DLD1 (cell line): ENCODE results near the gene QKI.
"Not testable (repeated sequence)": the region's sequence is repeated elsewhere in the genome, so short reads cannot be mapped to it uniquely, and the experiment has no call there.

ENCODE experiments used
- in situ Hi-C: cut with HindIII; loops from 2 replicates; pipeline ENCODE4 v1.10.0; 2017; ENCODE audit warnings: low sequenced_read_pairs

Gene QKI

DNA sequence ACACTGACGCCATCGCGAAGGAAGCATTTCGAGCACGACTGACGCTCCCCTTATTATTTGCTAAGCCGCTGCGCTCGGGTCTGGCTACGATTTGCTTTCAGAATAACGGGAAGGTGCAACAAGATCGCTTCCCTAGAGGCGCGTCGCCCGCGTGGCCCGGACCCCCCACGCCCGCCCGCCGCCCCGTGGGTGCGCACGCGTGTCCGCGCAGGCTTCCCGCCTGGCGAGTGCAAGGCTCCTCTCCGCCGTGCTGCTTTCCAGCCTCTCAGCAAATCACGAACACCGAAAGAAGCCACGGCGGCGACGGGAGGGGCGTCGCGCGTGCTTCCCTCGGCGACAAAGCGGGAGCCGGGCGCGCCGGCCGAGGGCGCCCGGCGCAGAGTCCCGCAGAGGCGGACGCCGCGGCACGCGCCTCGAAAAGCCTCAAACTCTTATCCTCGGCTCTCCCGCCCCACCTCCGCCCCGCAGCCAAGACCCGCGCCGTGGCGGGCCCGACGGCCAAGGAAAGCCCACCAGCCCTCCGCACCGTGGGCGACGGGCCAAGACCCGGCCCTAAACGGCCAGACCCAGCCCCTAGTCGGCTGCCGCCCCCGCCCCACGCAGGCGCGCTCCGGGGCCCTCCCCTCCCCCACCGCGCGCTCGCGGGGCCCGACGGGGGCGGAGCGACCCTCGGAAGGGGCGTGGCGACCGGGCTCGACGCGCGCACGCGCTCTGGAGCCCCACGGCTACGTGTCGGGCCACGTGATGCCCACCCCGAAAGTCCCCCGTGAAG, 987 bp upstream of the QKI start:
- in situ Hi-C loops: no loop called here

GRCh38 chr6:163414946-163415619, 565 bp downstream of the QKI start:
- in situ Hi-C loops: no loop called here

GRCh38 chr6:163415620-163416556, 1.4 kb downstream of the QKI start:
- in situ Hi-C loops: no loop called here

DNA sequence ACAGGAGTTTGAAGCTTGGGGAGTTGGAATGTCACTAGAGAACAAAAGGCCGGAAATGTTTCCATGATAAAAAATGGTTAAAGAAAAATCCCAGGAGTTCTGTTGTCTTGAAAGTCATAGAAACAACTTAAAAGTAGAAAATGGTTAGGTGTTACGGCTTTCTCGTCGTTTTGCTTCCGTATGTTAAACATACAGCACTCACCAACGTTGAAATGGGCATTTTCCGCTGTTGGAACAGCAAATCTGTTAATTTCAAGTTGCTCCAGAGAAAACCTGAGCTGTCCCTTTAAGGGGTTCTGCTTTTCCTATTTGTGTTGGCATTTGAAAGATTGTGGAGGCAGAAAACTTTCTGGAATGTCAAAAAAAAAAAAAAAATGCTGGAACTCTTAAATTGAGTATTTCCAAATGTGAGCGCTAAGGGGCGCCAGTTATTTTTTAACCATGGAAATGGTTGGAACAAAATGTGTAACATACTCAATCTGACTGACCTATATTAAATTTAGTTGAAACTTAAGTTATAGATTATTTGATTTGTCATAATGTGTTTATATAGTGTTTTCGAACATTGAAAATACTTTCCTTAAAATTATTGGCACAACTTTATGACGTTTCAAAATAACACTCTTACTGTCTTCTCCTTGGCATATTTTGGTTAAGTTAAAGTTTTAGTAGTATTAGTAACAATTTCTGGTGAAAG, 2.2 kb downstream of the QKI start:
- in situ Hi-C loops: no loop called here

DNA sequence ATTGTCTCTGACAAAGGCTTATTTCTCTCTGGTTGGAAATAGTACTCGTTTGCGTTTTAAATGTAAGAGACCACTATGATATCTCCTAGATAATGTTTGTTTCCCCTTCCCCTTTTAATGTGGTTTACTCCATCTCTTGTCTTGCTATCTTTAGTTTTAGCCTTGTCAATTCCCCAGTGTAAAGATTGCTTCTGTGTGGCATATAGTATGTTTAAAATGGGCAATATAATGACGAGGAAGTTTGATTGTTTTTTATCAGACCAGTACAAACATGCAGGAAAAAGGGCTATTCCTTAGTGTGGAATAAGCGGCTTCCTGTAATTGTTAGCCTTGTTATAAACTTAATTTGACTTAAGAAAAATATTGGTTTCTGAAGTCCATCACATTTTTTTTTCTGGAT, 3.1 kb downstream of the QKI start:
- in situ Hi-C loops: no loop called here

- in situ Hi-C loops: no loop called here
Measured at GRCh38 chr6:163418311-163419029, 4.0 kb downstream of the QKI start.

DNA sequence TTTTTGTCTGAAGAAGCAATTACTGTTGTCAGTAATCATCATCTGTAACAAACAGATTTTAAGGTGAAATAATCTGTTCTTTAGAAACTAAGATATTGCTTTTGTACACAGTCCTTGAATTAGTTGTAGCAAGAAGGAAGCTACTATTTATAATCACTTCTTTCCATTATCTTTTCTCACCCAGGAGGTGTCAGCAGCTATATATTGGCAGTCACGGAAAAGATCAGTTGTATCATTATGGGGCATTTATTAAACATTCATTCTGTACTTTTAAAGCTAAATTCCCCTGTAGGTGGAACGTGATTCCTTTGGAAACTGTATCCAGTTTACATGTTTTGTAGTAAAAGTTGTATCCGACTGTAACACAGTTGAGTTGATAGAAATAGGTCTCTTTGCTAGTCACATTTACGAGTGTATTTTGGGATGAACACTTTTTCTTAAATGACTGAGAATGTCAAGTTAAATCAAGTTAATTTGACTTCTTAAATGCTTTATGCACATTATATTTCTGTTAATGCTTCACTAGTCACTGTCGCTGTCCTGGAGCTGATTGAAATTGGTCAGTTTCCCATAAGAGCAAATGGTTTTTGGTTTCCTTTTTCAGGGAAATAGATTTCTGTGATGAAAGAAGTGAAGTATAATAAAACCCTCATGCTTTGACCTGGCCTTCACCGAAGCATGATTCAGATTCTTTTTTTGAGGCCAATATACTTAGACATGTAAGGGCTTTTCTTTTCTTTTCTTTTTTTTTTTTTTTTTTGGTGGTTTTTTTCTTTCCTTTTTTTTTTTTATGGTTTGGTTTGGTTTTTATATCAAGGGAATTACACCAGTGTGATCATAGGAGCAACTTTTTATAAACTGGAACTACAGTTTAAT, 5.1 kb downstream of the QKI start:
- in situ Hi-C loops: no loop called here

GRCh38 chr6:163420289-163420614, 5.7 kb downstream of the QKI start:
- in situ Hi-C loops: no loop called here

GRCh38 chr6:163422550-163422949, 8.0 kb downstream of the QKI start:
- in situ Hi-C loops: no loop called here

DNA sequence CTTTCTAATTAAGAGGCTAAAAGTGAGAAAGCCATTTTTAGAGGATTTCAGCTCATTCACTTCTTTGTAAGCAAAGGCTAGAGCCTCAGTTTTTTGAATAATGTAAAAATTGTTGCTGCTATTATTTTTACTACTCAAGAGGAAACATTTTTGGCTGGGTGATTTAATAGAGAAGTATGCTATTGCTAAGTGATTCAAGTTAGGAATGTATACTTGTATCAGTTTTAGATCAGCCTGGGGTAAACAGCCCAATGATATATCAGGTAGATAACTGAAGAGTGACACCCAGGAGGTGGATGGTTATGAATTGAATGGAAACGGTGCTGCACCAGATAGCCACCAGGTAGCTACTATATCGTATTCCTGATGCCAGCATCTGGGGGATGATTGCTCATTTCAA, 9.2 kb downstream of the QKI start:
- in situ Hi-C loops: no loop called here

DNA sequence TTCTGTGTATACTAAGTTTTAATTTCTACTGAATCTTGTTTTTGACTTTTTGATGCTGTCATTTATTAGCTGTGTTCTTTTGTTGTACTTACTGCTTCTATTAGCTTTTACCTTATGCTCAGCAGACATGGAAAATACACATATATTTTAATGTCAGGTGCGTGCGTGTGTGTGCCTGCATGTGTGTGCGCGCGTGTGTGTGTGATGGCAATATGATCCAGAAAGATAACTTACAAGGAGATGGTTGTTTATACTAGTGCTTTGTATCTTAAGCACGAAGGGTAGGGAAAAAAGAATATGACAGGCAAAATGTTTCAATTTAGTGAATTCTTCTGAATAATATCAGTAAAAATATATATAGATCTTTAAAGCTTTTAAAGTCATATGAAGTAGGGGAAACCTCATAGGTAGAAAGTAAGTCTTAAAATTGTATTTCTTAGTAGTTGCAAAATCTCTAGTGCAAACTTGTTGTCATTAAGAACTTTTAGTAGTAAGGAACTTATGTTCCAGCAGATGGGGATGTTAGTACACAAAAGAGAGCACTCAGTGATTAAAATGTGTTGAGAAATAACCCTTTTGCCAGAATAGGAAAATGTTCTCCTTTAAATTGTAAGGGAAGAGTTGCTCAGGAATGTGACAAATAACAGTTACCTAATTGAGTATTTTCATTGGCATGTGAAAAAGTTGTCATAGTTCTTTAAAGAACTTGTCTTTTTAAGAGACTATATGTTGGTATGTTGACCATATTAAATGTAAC, 13.2 kb downstream of the QKI start:
- in situ Hi-C loops: no loop called here

DNA sequence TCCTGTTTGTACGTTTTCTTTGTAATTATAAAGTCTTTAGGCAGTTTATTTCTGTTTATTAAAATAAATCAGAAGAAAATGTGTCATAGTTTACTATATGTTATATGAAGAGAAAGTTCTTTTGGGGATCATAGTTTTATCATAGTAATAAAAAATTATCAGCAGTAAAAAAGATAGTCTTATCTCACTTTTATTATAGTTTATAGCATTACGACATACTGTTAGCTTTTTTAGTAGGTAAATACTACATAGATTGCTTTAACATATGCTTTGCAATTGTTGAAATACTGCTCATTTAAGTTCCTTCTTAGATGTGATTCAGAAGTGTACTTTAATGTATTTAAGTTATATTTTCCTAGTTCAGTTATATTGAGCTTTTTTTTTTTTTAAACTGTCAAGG, 13.9 kb downstream of the QKI start:
- in situ Hi-C loops: no loop called here

DNA sequence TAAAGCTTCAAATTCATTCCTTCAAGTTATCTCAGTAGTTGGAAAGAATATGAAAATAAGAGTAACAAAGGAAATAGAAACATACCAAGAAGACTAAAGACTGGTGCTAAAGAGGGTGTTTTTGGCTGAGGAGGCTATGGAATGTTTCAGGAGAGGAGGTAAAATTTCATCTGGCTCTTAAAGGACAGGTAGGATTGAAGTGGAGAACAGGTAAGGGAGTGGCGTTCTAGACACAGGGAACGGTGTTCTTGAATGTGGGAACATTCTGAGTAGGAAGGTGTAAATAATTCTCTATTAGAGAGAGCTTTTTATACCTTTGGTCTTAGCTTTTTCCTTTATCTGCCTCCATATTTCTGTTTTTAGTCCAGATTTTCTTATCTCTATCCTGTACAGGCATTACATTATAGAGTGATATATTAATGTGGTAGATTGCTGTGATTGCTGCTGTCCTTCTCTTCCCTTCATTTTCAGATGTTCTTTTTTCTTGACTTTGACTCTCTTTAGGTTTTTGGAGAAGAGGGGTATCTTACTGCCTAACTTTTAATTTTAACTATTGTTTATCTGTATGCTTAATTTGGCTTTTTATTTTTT, 15.4 kb downstream of the QKI start:
- in situ Hi-C loops: no loop called here

DNA sequence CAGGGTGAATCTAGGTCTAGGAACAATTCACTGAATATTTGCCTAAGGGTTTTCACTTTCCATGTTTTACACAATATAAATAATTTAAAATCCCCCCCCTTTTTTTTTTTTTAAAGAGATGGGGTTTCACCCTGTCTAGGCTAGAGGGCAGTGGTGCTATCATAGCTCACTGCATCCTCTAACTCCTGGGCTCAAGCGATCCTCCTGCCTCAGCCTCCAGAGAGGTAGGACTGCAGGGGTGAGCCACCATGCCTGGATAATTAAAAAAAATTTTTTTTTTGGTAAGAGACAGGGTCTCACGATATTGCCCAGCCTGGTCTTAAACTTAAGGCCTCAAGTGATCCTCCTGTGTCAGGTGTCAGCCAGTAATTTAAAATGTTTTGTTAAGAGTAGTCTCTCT, 17.8 kb downstream of the QKI start:
- in situ Hi-C loops: no loop called here

DNA sequence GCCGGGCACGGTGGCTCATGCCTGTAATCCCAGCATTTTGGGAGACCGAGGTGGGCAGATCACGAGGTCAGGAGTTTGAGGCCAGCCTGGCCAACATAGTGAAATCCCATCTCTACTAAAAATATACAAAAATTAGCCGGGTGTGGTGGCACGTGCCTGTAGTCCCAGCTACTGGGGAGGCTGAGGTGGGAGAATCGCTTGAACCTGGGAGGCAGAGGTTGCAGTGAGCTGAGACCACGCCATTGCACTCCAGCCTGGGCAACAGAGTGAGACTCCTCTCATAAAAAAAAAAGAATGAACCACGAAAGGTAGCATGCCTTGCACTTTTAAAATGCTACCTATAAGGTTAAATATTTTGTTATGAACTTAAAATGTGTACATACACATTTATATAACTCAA, 19.0 kb downstream of the QKI start:
- in situ Hi-C loops: not testable (repeated sequence)

DNA sequence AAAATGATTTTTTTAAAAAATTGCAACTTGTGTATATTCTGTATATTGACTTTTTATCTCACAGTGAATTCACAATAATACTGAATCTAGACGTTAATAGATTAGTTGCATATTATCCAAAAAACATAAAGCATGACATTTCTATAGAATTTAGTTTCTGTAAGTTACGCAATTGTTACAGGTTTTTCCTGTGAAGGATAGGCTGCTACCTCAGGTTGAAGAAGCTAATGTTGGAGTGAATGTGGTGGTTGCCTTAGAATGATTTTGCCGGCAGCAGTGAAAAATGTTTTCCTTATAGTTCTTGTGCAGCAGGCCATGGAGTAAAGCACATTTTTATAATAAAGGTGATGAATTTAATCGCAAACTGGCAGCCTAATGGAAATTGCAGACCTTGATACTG, 20.5 kb downstream of the QKI start:
- in situ Hi-C loops: no loop called here

- in situ Hi-C loops: no loop called here
Measured at GRCh38 chr6:163436843-163437242, 22.3 kb downstream of the QKI start.

- in situ Hi-C loops: no loop called here
Measured at GRCh38 chr6:163437466-163437865, 22.9 kb downstream of the QKI start.
